ENCODE measurements around the gene SOCS7. TPM values are rescaled to one million over a fixed set of nuclear protein-coding genes. Genes with fewer than 3 reads are reported as not detected.

SOCS7 gene
- total RNA-seq, 2 donors from 2014 or later = 12.2 to 15.3 TPM

GRCh38 chr17:38334480-38335364 lies 16.9 kb upstream of the SOCS7 start:
- DNase-seq (ENCODE audit: low spot score) = no peak
- intact Hi-C loops (cut with DNase I) = no loop called here

- intact Hi-C loops (cut with DNase I) = no loop called here
- peak; percentile 49 for DNase-seq (ENCODE audit: low spot score)
Measured at GRCh38 chr17:38336838-38337237, 14.8 kb upstream of the SOCS7 start.

- intact Hi-C loops (cut with DNase I) = no loop called here
- peak; percentile 46 for DNase-seq (ENCODE audit: low spot score)
Measured at GRCh38 chr17:38338053-38338452, 13.6 kb upstream of the SOCS7 start.

- DNase-seq (ENCODE audit: low spot score) = peak; percentile 30
- intact Hi-C loops (cut with DNase I) = no loop called here
Measured at GRCh38 chr17:38338535-38338934, 13.1 kb upstream of the SOCS7 start.

- no peak for DNase-seq (ENCODE audit: low spot score)
- intact Hi-C loops (cut with DNase I) = no loop called here
Measured at GRCh38 chr17:38339891-38340290, 11.8 kb upstream of the SOCS7 start.

- intact Hi-C loops (cut with DNase I) = no loop called here
- no peak for DNase-seq (ENCODE audit: low spot score)
Measured at GRCh38 chr17:38341035-38341721, 10.5 kb upstream of the SOCS7 start.

- no peak for DNase-seq (ENCODE audit: low spot score)
- intact Hi-C loops (cut with DNase I) = no loop called here
Measured at GRCh38 chr17:38342886-38343607, 8.6 kb upstream of the SOCS7 start.

- intact Hi-C loops (cut with DNase I) = no loop called here
Measured at GRCh38 chr17:38343608-38344419, 7.8 kb upstream of the SOCS7 start, which contains the start of gene GPR179. Gene GPR179, minus strand, starts transcription at chr17:38343956. Its CDS starts 167 bp downstream, at chr17:38343789.

GRCh38 chr17:38344420-38344745 lies 7.3 kb upstream of the SOCS7 start:
- DNase-seq (ENCODE audit: low spot score) = no peak
- intact Hi-C loops (cut with DNase I) = no loop called here

More at GRCh38 chr17:38343608-38344419, 7.8 kb upstream of the SOCS7 start, which contains the start of gene GPR179:
- DNase-seq (ENCODE audit: low spot score) = no peak

- DNase-seq (ENCODE audit: low spot score) = no peak
- intact Hi-C loops (cut with DNase I) = no loop called here
Measured at GRCh38 chr17:38345743-38346142, 5.9 kb upstream of the SOCS7 start.

- DNase-seq (ENCODE audit: low spot score) = peak; percentile 94
- intact Hi-C loops (cut with DNase I) = no loop called here
Measured at GRCh38 chr17:38349097-38349730, 2.4 kb upstream of the SOCS7 start.

GRCh38 chr17:38350035-38350434 lies 1.6 kb upstream of the SOCS7 start:
- no peak for DNase-seq (ENCODE audit: low spot score)
- intact Hi-C loops (cut with DNase I) = loop anchor here in 1 of 2 donors (5.0 kb wide), 1 partner anchor 67 kb away; no protein-coding TSS in a partner anchor

- intact Hi-C loops (cut with DNase I) = loop anchor here (2.0 to 5.0 kb wide), 2 partner anchors 60 to 65 kb away; no protein-coding TSS in a partner anchor
- peak; percentile 84 for DNase-seq (ENCODE audit: low spot score)
Measured at GRCh38 chr17:38352245-38353085, 821 bp downstream of the SOCS7 start.

GRCh38 chr17:38353086-38353604 lies 1.5 kb downstream of the SOCS7 start:
- DNase-seq (ENCODE audit: low spot score) = peak; percentile 45
- intact Hi-C loops (cut with DNase I) = loop anchor here (2.0 to 5.0 kb wide), 2 partner anchors 60 to 64 kb away; no protein-coding TSS in a partner anchor

- DNase-seq (ENCODE audit: low spot score) = no peak
- intact Hi-C loops (cut with DNase I) = loop anchor here (2.0 to 5.0 kb wide), 2 partner anchors 59 to 64 kb away; no protein-coding TSS in a partner anchor
Measured at GRCh38 chr17:38353668-38354067, 2.0 kb downstream of the SOCS7 start.

GRCh38 chr17:38354466-38354865 lies 2.8 kb downstream of the SOCS7 start:
- peak; percentile 29 for DNase-seq (ENCODE audit: low spot score)
- intact Hi-C loops (cut with DNase I) = loop anchor here in 1 of 2 donors (5.0 kb wide), 1 partner anchor 63 kb away; no protein-coding TSS in a partner anchor

- intact Hi-C loops (cut with DNase I) = no loop called here
- peak; percentile 35 for DNase-seq (ENCODE audit: low spot score)
Measured at GRCh38 chr17:38355251-38355650, 3.6 kb downstream of the SOCS7 start.
